Testis (tissue), 2 donors: ENCODE results near the gene CLDN4.
"Not testable (repeated sequence)": the region's sequence is repeated elsewhere in the genome, so short reads cannot be mapped to it uniquely, and the experiment has no call there.

ENCODE experiments used
- POLR2A ChIP-seq: fragments of 450-650 bp; IDR thresholded peaks from one replicate; pipeline ENCODE4 v1.6.1; 2017; ENCODE audit warnings: antibody characterized with exemption, mild to moderate bottlenecking, moderate library complexity
- TF ChIP-seq, protein P1 (sequence below), 3 experiments: fragments of 450-650 bp in 2 of 3; fragments of 200-600 bp in 1 of 3; sonication (generic) in 1 of 3; IDR thresholded peaks; one replicate each; pipeline ENCODE4 v1.5.1; 2016 to 2019; ENCODE audit warnings: antibody characterized with exemption in 3 of 3, mild to moderate bottlenecking in 2 of 3, moderate library complexity in 1 of 3

DNA sequence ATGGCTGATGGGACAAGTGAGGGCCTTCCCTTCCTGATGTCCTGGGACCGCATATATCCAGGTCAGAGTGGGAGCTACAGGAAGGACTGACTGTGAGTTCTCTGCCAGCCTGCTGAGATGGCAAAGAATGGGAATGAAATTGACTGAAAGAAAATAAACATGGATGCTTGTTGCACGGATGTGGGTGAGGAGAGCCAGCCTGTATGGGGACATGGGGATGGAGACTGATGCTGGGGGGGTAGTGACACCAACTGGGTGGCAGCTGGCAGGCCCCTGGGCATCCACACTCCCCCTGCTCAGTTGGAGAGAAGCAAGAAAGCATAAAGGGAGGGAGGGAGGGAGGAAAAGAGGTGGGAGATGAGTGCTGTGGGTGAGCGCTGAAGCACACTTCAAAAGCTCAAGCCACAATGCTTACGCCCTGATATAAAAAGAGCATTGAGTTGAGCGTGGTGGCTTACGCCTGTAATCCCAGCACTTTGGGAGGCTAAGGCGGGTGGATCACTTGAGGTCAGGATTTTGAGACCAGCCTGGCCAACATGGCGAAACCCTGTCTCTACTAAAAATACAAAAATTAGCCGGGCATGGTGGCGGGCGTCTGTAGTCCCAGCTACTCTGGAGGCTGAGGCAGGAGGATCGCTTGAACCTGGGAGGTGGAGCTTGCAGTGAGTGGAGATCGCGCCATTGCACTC, 9.1 kb upstream of the CLDN4 start:
- TF ChIP-seq POLR2A = not testable (repeated sequence)
- TF ChIP-seq, protein P1, sequence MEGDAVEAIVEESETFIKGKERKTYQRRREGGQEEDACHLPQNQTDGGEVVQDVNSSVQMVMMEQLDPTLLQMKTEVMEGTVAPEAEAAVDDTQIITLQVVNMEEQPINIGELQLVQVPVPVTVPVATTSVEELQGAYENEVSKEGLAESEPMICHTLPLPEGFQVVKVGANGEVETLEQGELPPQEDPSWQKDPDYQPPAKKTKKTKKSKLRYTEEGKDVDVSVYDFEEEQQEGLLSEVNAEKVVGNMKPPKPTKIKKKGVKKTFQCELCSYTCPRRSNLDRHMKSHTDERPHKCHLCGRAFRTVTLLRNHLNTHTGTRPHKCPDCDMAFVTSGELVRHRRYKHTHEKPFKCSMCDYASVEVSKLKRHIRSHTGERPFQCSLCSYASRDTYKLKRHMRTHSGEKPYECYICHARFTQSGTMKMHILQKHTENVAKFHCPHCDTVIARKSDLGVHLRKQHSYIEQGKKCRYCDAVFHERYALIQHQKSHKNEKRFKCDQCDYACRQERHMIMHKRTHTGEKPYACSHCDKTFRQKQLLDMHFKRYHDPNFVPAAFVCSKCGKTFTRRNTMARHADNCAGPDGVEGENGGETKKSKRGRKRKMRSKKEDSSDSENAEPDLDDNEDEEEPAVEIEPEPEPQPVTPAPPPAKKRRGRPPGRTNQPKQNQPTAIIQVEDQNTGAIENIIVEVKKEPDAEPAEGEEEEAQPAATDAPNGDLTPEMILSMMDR (IDR thresholded peaks at IDR 0.05) = not testable (repeated sequence)
